Dendritic cell treated with granulocyte-macrophage colony-stimulating factor and Interleukin-4, amounts not matched to agents 40 ng/mL and 50 ng/mL, for 4 days (primary cell): ENCODE measurements around the gene NKX2-3.
A peak's percentile ranks its signal among the peaks of the same experiment; 100 is the strongest.

Source experiments
- H3K27ac Mint-ChIP-seq: one replicate; pipeline ENCODE4 v1.8.0; 2022; ENCODE audit warnings: mild to moderate bottlenecking, mixed read lengths
- H3K27me3 Mint-ChIP-seq: one replicate; pipeline ENCODE4 v1.8.0; 2022; ENCODE audit warnings: mild to moderate bottlenecking, mixed read lengths
- H3K36me3 Mint-ChIP-seq: one replicate; pipeline ENCODE4 v1.8.0; 2022; ENCODE audit warnings: low read depth, mixed read lengths
- H3K4me1 Mint-ChIP-seq: one replicate; pipeline ENCODE4 v1.8.0; 2022; ENCODE audit warnings: low read depth, mixed read lengths
- H3K4me3 Mint-ChIP-seq: one replicate; pipeline ENCODE4 v1.8.0; 2022; ENCODE audit warnings: mild to moderate bottlenecking, moderate library complexity, mixed read lengths
- H3K9me3 Mint-ChIP-seq: one replicate; pipeline ENCODE4 v1.8.0; 2022; ENCODE audit warnings: mixed read lengths
- intact Hi-C: fragments of 100-400 bp; cut with micrococcal nuclease; formaldehyde crosslinking; loops from one replicate; pipeline ENCODE4 v1.15.0; 2022

The NKX2-3 gene

DNA sequence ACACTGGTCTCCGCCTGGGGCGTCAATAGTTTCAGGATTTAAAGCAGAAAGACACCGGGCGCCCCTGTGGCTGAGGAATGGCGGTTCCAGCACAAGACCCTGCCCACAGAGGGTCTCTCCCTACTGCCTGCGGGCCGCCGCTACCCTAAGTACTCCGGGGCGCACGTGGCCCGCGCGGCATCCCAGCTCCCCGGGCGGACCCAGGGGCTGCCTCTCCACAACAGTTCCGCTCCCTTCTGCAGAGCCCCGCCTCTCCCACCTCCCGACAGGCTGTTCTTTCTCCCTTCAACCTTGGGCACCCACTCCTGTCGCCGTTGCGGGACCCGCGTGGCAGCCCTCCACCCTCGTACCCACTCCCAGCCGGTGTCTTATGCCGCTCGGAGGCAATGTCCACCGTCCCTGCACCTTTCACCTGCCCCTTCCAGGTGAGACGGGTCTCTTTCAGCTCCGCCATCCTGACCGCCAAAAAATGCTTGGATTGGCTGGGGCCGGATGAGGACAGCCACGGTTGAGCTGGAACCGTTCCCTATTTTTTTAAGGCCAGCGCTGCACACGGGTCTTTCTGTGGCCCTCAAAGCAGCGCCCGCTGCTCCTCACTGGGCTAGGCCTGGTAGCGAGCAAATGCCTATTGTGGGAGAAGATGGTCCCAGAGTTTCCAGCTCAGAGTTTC, 1.6 kb upstream of the NKX2-3 start:
- Mint-ChIP-seq H3K4me1 (peaks cover 67% of the 10 kb centered on the region), H3K9me3 (no peaks in the 10 kb centered on the region), H3K27ac (peak overlapping the region; percentile 46), H3K36me3 (no peaks in the 10 kb centered on the region), H3K4me3 (peak overlapping the region; percentile 62), H3K27me3 (peaks cover 97% of the 10 kb centered on the region)
- intact Hi-C loops, result loop anchor here (5.0 kb wide), 1 partner anchor 99 kb away; the partner anchor contains the start of gene GOT1

DNA sequence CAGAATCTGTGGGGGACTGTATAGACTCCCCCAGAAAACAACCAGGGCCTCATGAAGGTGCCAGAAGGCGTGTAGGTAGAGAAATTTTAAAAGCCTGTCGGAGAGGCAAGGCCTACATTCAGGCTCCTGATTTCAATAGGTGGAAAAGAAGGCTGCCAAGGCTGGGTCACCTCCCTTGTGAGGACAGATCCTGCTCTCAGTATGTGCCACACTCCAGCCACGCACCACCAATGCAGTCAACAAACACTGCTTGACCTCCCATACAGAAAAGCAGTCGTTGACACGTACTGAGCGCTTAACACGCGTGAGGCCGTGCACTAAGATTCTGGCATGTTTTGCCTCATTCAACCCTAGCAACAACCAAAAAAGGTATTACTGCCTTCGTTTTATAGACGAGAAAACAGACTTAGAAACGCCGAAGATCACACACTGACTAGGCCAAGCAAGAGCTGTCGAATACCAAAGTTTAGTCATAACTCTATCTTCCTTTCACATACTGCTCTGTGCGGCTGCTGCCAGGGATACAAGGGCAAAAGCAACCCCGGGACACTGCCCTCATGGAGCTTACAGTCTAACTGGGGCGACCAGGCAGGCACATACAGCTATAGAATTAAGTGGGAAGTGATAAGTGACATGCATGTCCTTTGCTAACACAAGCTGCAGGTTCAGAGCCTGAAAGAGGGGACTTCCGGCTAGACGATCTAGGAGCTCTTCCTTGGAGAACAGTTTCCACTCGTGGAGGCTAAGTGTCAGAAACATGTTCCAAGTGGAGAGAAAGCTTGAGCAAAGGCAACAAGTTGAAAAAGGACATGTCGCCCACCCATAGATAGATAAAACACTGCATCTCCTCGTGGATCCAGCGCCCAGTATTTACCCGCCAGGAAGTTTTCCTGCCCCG, 797 bp upstream of the NKX2-3 start:
- no peaks in the 10 kb centered on the region for H3K9me3 Mint-ChIP-seq
- H3K36me3 Mint-ChIP-seq, result no peaks in the 10 kb centered on the region
- peaks cover 97% of the 10 kb centered on the region for H3K27me3 Mint-ChIP-seq
- H3K4me1 Mint-ChIP-seq, result peaks cover 75% of the 10 kb centered on the region
- no peak overlapping the region for H3K27ac Mint-ChIP-seq
- intact Hi-C loops, result loop anchor here (5.0 kb wide), 1 partner anchor 100 kb away; the partner anchor contains the start of gene GOT1
- no peak overlapping the region for H3K4me3 Mint-ChIP-seq

DNA sequence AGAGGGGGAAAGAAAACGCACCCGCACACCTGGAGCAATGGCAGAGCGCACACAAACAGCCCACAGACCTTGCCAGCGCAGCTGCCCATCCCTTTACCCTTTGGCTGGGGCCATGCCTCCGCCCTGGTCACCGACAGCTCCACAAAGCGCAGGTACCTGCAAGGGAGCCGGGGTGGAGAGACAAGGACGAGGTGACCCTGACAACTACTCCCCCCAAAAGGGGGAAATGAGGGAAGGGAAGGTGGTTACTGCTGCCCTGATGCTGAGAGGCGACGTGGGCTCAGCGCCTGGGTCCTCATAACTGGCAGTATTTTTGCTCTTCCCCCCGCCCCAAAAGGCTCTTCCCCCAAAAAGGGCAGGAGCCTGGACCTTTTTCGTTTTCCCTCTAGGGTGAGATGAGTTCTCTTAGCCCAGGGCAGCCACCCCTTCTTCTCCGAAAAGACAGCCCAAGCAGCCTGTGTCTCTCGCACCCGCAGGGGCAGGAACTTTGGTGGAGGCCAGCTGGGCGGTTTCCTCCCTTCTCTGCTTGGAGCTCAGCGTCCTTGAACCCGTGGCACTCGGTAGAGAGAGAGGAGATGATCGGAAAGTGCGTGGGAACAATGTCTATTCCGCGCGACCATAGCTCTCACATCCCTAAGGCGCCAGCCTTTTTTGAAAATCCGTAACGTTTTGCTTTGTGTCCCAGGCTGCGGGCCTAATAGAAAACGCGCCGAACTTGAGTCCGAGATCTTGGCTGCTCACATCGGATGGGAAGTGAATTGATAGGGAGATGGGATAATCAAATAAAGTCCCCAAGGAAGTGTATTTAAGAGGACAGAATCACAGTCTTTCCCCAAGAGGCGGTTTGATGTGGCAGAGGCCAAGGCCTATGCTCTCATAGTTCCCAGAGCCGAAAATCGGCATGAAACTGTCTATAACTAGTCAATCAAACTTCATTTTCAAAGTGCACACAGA, 1.0 kb downstream of the NKX2-3 start:
- H3K36me3 Mint-ChIP-seq, result no peaks in the 10 kb centered on the region
- intact Hi-C loops, result loop anchor here (5.0 kb wide), 1 partner anchor 101 kb away; the partner anchor contains the start of gene GOT1
- H3K4me3 Mint-ChIP-seq, result no peak overlapping the region
- H3K27me3 Mint-ChIP-seq, result peaks cover 98% of the 10 kb centered on the region
- no peaks in the 10 kb centered on the region for H3K9me3 Mint-ChIP-seq
- peaks cover 76% of the 10 kb centered on the region for H3K4me1 Mint-ChIP-seq
- no peak overlapping the region for H3K27ac Mint-ChIP-seq

DNA sequence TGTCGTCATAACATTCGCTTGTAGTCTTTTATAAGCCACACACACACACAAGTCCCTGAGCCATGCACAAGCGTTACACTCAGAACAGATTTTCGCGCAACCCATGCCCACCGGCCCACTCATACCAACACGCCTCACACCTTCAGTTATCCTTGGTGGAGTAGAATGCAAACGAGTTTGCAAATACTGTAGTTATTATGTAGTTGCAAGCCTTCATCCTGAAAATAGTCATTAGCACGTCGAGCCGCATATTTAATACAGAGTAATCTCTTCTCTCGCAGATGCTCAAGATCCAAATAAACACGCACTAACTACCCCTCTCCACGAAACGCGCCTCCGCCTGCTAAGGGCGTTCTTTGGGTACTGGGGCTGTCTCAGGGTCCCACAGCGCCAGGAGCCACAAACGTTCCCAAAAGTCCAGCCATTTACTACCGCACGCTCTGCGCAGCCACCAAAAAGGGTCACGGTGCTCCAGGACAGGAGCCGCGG, 1.8 kb downstream of the NKX2-3 start:
- intact Hi-C loops, result loop anchor here (5.0 kb wide), 1 partner anchor 102 kb away; the partner anchor contains the start of gene GOT1
- Mint-ChIP-seq H3K9me3 (no peaks in the 10 kb centered on the region), H3K4me3 (peak overlapping the region; percentile 71), H3K27ac (no peak overlapping the region), H3K36me3 (no peaks in the 10 kb centered on the region), H3K4me1 (peaks cover 76% of the 10 kb centered on the region), H3K27me3 (peaks cover 98% of the 10 kb centered on the region)

DNA sequence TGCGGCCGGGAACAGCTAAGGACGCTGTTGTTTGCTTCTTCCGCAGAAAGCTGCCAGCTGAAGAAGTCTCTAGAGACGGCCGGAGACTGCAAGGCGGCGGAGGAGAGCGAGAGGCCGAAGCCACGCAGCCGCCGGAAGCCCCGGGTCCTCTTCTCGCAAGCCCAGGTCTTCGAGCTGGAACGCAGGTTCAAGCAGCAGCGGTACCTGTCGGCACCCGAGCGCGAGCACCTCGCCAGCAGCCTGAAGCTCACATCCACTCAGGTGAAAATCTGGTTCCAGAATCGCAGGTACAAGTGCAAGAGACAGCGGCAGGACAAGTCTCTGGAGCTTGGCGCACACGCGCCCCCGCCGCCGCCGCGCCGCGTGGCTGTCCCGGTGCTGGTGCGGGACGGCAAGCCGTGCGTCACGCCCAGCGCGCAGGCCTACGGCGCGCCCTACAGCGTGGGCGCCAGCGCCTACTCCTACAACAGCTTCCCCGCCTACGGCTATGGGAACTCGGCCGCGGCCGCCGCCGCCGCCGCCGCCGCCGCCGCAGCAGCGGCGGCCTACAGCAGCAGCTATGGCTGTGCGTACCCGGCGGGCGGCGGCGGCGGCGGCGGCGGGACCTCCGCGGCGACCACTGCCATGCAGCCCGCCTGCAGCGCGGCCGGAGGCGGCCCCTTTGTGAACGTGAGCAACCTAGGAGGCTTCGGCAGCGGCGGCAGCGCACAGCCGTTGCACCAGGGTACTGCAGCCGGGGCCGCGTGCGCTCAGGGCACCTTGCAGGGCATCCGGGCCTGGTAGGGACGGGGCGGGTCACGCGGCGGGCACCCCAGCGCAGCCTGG, 2.4 kb downstream of the NKX2-3 start:
- Mint-ChIP-seq H3K36me3 (no peaks in the 10 kb centered on the region), H3K27ac (no peak overlapping the region), H3K9me3 (no peaks in the 10 kb centered on the region), H3K27me3 (peaks cover 98% of the 10 kb centered on the region), H3K4me1 (peaks cover 72% of the 10 kb centered on the region), H3K4me3 (peak overlapping the region; percentile 71)
- intact Hi-C loops, result loop anchor here (5.0 kb wide), 1 partner anchor 103 kb away; the partner anchor contains the start of gene GOT1

DNA sequence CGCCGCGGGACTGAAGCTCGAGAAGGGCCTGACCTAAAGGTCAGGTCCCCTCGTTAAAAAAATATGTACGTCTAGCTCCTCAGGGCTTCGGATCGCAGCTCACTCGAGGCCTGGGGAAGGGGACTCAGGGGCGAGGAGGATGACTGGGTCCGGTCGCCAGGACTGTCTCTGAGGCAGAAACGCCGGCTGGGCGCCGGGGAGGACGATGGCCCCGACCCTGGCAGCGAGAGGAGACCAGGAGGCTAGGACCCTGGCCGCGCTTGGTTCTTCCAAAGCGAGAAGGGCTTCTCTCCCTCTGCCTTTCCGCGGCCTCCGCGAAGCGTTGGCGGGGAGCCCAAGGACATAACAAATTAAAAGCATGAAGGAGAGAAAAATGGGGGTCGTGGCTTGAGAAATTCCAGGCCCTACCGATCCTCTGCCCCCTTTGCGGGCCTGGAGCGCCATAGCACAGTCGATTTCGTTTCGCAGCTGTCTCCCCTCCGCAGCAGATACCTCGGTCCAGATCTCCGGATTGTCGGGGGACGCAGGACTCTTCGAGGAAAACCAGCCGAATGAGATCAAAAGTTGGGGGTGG, 3.1 kb downstream of the NKX2-3 start:
- Mint-ChIP-seq H3K9me3 (no peaks in the 10 kb centered on the region), H3K27me3 (peaks cover 98% of the 10 kb centered on the region), H3K4me3 (peak overlapping the region; percentile 71), H3K27ac (no peak overlapping the region), H3K4me1 (peaks cover 72% of the 10 kb centered on the region), H3K36me3 (no peaks in the 10 kb centered on the region)
- intact Hi-C loops, result no loop called here

DNA sequence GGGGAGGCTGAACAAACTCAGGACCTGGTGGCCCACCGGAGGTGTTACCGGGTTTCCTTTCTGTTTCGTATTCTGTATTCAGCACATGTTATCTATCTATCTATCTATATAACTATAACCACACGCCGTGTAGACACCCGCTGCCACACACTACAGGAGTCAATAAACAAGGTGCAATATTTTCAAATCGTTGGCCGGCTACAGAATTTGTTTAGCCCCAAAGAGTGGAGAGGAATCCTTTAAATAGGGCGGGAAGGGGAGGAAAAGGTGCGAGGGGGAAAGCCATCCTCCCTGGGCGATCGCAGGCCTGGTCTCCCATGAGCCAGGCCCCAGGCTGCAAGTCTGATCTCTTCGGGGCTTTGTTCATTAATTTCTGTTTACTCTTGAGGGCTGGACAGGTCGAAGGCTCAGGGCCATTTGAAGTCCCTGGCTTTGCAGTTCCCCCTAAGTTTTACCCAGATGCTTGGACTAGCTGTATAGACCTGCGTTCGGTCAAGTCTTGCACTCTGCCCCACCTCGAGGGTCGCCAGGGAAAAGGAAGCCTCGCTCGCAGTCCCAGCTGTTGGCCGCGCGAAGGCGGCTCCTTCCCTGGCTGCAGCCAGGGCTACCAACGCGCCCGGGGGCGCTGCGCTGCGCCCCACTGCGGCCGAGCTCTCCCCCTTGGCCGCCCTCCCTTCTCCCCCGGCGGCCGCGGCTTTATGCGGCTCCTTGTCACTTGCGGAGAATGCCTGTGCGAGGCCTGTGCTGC, 3.8 kb downstream of the NKX2-3 start:
- H3K4me3 Mint-ChIP-seq, result peak overlapping the region; percentile 64
- no peak overlapping the region for H3K27ac Mint-ChIP-seq
- peaks cover 98% of the 10 kb centered on the region for H3K27me3 Mint-ChIP-seq
- H3K4me1 Mint-ChIP-seq, result peaks cover 65% of the 10 kb centered on the region
- intact Hi-C loops, result no loop called here
- no peaks in the 10 kb centered on the region for H3K36me3 Mint-ChIP-seq
- H3K9me3 Mint-ChIP-seq, result no peaks in the 10 kb centered on the region

DNA sequence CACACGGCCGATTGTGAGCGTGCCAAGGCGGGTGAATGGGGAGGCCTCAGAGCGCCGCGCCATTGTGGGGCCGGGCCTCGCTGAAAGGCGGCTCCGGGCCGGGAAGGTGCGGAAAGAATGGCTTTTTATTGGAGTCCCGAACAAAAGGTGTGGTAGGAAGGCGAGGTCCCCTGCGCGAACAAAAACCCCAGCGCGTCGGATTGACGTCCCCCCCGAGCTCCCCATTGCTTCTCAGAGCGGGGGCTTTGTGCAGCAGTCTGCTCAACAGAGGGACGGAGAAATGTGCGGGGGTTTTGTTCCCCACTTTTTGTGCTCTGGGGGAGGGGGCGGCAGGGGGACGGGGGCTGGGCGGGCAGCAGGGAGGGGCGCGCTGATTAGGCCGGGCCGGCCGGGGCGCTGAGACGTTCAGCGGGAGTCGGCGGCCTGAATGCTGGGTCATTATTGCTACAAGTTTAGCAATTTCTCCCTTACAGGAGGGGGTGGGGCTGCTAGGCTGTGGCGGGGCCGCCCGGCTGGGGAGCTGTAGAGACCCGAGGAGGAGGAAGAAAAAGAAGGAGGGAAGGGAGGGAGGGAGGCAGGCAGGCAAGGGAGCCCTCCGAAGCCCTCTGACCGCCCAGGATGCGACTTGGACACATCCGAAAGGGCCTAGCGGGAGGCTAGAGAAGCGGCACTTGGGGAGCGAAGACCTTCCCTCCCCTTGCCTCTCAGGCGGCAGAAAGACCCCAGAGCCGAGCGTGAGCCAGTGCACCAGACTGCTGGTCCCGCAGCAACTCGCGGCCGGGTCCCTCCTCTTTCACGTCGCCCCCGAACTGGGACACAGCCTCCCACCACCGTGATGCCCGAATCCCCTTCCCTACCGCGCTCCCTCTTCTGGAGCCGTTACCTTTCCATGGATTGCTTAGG, 4.6 kb downstream of the NKX2-3 start:
- Mint-ChIP-seq H3K4me1 (peaks cover 60% of the 10 kb centered on the region), H3K36me3 (no peaks in the 10 kb centered on the region), H3K27ac (no peak overlapping the region), H3K27me3 (peaks cover 96% of the 10 kb centered on the region), H3K4me3 (peak overlapping the region; percentile 64), H3K9me3 (no peaks in the 10 kb centered on the region)
- intact Hi-C loops, result no loop called here

DNA sequence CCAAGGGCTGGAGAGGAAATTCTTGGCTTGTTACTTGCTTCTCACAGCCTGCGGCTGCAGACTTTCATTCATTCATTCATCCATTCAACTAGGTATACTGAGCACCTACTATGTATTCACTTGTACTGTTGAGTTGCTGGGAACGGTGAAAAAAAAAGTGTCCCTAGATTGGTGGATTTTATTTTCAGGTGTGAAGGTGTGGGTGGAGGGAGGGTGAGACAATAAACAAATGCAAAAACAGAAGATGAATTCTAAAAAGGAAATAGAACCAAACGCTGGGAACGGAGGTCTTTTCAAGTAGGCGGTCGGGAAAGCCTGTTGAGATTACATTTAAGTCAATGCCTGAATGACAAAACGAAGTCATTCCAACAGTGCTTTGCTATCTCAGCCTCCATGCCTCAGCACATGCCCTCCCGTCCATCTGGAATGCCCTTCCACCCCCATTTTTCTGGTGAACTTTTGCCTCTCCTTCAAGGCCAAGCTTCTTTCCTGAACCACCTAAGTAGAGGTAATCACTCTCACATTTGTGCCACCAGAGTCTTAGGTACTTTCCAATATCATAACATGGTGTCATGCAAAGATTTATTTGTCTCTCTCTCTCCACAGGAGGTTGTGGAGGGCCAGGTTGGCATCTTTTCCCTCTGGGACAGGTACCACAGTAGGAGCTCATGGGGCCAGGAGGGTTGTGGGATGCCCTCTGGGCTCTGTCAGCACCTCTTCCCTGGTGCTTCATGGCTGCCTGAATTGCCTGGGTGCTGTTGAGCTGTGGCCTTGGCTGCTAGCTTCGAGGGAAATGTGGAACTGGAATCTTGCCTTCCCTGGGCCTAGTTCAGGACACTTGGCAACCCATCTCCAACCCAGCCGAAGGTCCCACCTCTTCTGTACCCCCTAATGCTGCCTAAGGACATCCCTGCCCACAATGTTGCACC, 5.5 kb downstream of the NKX2-3 start:
- Mint-ChIP-seq H3K27me3 (peaks cover 96% of the 10 kb centered on the region), H3K4me1 (peaks cover 51% of the 10 kb centered on the region), H3K36me3 (no peaks in the 10 kb centered on the region), H3K4me3 (no peak overlapping the region), H3K9me3 (no peaks in the 10 kb centered on the region), H3K27ac (no peak overlapping the region)
- intact Hi-C loops, result no loop called here

DNA sequence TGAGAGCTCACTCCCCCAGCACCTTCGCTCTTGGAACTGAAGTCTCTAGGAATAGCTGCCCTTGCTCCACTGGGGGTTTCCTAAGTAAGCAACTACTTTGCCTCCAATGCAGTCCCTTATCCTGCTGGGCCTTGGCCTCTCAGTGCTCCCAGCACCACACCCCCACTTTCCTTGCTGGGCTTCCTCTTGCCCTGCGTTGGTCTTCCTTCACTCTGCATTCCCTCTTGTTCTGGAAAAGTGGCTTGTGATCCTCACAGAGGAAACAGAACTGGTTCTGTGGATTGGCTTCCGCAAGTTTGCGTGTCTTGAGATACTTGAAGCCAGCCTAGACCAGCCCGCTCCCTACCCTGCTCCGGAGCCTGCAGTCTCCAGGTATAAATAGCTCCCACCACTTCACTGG, 6.4 kb downstream of the NKX2-3 start:
- no peaks in the 10 kb centered on the region for H3K36me3 Mint-ChIP-seq

More for the DNA sequence above, 6.4 kb downstream of the NKX2-3 start:
- intact Hi-C loops, result no loop called here
- Mint-ChIP-seq H3K4me3 (no peak overlapping the region), H3K27ac (no peak overlapping the region), H3K9me3 (no peaks in the 10 kb centered on the region), H3K27me3 (peaks cover 91% of the 10 kb centered on the region), H3K4me1 (peaks cover 45% of the 10 kb centered on the region)
